NCI-H2227 (cell line): Measurements from ENCODE around the gene SOAT2.
A peak's percentile ranks its signal among the peaks of the same experiment; 100 is the strongest.

Experiments used
- DNase-seq: peaks from one replicate; lab custom pipeline; 2025; ENCODE audit not compliant: unreplicated experiment; lab: John Stamatoyannopoulos, UW

SOAT2 gene

DNA sequence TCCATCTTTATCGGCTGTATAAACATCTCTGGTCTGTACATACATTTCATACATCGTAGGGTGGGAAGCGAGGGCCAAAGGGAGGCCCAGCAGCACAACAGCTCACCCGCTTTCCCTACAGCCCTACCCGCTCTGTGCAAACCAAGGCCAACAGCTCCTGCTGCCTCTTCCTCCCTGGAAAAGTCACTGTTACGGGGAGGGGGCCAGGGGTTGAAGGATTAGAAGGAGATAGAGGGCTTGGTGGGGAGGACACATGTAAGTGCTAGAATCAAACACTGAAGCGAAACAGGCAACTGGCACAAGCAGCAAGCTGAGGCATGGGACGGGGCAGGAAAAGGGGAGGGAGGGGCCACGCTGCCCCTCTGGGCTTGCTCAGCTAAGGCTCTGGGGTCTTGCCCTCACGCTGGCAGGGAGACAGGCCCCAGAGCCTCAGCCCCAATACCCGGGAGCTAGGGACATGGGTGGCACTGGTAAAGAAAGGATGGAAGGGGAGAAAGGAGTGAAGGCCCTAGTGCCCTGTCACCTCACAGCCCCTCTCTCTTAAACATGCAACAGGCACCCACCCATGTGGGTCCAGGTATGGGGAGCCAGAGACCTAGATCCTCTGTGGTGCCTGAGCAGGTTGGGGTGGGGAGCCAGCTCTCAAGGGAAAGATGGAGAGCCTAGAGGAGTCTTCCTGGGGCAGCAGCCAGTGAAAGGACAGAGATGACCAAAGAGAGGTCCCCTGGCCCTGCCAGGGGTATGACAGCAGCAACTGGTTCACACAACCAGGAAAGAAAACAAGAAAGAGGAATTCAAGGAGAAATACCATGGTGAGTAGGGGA lies 38.5 kb upstream of the SOAT2 start:
- no peak for DNase-seq

DNA sequence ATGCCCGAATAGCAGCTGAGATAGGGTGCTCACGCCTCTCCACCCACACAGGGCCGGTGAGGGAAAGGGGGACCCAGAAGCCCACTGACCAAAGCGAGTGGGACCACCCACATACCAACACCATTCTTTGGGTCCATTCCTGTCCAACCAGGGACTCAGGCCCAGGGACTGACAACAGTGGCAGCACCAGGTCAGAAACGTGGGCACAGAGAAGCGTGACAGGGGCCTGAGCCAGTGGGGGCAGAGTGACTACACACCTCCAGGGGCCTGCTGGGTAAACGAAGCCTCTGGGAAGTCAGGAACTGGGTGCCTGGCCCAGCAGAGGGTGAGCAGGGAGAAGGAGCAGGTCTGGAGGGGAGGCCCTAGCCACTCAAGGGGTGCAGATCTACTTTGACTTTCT lies 37.8 kb upstream of the SOAT2 start:
- no peak for DNase-seq

DNA sequence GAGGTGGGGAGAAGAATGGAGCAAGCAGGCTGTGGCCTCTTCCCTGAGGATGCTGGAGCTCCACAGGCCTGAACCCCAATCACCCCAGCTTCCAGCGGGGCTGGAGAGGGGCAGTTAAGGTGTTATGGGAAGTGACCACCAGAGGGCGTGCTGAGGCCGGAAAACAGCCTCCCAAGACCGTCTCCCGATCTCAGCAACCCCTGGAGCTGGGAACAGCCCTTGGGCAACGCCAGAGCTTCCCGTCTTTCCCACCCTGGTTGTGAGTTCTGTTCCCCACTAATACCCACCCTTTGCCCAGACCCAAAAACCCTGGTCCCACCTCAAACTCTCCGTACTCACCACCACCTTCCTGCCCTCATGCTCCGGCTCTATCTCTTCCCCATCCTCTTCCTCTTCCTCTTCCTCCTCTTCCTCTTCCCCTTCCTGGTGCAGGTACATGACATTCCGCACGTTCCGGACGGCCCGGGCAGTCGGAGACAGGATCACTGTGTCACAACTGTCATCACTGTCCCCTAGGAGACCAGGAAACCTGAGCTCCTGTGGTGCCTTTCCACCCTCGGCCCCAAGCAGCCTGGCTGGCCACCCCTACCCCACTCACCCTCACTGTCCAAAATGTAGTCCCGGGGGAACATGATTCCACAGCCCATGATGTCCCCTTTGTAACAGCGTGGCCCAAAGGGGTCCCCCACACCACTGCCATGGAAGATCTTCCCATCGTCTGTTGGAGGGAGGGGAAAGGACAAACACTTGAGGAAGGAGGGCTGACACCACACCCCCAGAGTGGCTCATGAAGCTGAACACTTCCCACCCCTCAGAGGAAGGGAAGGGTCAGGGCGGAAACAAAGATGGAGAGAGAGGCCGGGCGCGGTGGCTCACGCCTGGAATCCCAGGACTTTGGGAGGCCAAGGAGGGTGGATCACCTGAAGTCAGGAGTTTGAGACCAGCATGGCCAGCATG lies 37.0 kb upstream of the SOAT2 start:
- DNase-seq = peak; percentile 71

DNA sequence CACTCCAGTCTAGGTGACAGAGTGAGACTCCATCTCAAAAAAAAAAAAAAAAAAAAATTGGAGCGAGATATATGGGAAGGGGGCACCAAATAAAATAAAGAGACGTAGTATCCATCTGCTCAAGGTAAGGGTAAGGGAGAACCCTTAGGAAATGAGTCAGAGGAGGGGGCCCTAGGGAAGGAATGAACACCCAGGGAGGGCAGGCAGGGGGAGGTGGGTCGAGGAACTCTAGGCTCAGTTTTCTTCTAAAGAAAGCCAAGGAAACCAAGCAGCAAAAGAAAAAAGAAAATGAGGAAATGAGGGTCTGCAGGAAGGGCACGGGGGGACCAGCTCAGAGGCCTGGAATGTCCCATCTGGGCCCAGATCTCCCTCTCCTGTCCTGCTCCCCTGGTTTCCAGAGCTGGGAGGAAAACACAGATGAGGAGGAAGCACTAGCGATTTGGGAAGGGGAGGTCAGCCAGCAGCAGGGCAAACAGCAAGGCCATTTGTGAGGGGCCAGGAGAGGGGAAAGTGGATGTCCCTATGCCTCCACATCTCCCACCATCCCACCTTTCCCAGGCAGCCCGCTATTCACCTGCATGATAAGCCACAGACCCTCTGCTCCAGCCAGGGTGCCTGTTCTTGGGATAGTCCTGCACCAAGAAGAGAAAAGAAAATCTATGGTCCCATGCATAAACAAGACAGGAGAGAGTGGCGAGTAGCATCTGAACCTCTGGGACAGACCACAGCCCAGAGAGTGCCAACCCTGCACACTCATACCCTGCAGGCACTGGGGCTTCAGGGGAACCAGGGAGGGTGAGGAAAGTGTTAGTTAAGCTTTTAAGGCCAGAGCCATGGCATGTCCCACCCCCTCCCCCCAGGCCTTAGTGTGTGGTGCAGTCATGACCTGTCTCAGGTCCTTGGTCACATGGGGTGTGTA lies 36.0 kb upstream of the SOAT2 start:
- DNase-seq = no peak

DNA sequence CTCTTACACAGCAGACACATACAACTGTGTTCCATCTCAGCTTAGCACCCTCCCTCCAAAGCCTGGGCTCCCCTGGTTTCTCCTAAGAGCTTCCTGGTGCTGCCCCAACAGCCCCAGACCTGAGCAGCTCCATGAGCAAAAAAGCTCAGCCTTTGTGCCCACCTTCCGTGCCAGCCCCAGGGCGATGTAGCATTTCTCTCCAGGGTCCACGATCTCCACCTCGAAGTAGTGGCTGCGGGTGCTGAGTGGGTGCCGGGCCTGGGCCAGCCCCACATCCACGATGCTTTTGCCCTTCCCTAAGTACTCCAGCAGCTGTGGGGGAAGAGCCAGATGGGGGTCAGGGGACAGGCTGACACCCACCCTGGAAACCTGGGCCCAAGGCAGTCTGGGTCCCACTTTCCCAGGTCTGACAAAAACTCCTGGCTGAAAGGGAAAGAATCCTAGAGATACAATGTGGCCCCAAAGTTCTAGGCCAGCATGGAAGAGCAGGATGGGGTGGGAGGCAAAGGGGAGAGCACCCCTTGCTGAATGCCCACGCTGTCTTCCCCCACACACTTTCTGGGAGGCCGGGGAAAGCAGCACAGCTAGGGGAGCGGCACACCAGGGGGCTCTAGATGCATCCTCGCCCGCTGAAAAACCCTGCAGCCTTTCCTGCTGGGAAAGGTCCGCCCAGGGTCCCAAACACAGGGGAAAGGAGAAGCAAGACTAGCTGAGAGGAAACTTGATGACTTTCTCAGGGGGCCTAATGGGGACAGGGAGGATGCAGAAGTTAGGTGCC lies 35.1 kb upstream of the SOAT2 start:
- DNase-seq = no peak

DNA sequence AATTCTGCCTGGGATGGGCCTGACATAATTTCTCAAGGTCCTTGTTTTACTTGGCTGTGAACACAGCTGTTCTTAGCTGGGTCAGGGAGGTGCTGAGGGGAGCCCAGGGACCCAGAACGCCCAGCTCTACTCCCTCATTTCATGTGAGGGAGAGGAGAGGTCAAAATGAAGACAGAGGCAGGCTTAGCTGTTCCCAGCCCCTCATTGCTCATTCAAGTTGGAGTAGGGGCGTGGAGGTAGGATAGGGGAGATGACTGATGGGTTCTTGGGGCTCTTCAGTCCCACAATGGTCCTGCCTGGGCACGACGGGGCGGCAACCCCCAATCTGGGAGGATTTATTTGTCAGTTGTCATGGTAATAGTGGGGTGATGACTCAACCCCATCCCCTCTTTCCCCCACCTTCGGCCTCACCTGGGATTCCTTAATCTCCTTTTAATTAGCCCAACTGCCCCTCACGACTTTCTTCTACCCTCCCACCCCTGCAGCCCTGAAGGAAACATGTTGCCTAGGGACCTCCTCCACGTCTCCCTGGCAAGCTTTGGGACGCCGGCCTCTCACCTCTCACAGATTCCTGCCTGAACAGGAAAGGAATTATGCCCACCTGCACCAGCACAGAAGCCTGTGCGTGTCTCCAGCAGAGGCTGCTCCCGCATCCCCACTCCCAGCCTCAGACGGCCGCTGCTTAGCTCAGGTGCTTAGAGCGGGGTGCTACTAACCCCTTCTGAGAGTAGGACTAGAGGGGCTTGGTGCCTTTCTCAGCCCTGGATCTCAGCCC lies 34.3 kb upstream of the SOAT2 start:
- DNase-seq = no peak

DNA sequence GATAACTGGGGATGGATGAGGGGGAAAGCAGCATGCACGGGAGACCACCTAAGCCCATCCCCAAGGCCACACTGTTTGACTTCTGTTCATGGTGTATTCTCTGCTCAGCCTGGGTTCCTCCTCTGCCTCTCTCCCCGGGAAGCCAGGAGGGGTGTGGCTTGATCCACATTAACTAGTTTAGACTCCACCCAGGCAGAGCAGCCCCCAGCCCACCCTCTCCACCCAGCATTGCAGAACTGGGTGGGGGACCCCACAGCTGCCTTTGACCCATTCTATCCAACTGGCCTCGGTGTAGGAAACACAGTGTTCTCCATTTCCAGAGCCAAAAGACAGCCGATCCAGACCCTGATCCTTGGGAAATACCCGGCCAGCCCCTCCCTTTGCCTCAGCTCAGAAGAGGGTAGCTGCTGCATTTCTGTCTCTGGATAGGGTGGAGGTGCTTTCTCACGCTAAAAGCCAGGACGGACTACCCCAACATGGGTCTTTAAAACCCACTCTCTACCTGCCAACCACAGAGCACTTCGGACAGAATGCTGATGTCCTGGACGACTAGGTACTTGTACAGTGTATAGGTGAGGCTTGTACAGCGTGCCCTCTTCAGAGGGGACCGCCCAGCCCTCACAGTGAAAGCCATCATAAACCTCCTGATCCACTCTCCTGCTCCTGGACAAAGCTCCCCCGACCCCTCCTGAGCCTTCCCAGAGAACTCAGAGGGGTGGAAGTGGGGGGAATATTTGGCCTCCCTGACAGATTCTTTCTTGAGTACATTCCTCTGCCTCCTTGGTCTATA lies 33.5 kb upstream of the SOAT2 start:
- DNase-seq = no peak

DNA sequence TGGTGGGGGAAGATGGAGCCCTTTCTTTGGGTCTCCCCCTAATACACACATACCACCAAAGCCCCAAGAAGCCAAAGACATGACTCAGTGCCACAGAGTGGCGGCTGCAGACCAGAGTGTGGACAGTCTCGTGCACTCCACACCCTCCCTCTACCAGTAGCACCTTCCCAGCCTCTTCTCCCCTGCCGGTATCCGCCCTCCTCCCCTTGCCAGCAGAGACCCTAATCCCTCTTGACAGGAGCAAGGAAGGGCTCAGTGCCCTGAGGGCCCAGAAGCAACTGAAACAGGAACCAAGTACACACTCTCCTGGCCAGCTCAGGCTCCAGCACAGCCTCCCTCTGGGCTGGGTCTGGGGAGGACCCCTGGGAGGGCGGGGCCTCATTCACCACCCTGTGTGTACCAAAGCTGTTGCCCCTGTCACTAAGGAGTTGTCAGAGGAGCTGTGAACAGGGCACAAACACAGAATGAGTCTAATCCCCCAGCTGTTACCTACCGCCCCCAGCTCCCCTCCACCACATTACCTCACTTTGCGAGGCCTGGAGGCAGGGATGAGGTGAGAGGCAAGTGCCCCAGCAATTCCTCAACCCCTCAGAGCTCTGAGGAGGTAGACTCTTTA lies 32.3 kb upstream of the SOAT2 start:
- no peak for DNase-seq

DNA sequence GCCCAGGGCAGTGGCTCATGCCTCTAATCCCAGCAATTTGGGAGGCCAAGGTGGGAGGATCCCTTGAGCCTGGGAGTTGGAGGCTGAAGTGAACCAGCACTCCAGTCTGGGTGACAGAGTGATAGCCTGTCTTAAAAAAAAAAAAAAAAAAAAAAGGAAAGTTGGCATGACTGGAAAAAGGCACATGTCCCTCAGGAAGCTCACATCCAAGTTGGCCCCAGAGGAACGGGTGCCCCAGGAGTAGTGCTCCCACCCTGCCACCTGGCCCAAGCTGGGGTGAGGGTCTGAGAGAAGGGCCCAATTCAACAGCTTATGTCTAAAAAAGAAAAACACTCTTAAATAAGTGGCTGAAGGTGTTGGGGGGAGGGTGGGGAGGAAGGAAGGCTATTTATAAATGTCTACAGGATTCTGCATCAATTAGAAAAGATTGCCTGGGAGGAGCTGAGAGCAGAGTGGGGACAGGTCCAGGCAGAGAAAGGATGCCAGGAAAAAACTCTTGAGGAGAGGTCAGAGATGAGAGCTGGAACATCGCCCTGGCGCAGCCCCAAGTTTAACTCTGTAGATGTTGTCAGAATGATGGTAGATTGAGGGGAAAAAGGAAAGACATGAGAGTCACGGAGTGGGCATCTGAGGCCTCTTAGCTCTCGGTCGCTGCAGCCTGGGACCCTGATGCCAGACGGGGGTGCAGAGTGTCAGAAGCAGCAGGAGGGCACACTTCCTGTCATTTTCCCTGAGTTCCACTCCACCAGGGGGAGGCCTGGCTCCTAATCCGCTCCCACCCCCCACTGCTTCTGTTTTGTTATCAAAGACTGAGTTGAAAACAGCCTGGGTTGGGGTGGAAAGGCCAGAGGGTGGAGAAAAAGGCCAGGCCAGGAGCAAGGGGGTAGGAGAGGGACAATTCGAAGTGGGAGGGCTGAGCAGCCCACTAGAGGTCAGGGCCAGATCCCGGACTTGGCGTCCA lies 31.4 kb upstream of the SOAT2 start:
- DNase-seq = peak; percentile 51

DNA sequence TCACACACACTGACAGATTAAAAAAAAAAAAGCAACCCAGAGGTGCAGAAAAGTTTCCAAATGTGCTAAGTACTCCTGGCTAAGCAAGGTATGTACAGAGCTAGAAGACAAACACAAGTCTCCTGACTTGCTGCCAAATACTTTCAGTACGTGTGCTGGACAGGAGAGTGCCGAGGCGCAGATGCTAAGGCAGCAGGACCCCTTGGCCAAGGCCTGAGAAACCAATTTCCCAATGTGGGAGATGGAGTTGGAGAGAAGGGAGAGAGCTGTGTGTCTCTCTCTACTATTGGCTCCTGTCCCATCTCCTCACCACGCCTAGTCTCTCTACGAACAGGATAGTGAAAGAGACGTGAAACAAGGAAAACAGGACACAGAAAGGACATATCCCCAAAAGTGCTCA lies 29.4 kb upstream of the SOAT2 start:
- no peak for DNase-seq

DNA sequence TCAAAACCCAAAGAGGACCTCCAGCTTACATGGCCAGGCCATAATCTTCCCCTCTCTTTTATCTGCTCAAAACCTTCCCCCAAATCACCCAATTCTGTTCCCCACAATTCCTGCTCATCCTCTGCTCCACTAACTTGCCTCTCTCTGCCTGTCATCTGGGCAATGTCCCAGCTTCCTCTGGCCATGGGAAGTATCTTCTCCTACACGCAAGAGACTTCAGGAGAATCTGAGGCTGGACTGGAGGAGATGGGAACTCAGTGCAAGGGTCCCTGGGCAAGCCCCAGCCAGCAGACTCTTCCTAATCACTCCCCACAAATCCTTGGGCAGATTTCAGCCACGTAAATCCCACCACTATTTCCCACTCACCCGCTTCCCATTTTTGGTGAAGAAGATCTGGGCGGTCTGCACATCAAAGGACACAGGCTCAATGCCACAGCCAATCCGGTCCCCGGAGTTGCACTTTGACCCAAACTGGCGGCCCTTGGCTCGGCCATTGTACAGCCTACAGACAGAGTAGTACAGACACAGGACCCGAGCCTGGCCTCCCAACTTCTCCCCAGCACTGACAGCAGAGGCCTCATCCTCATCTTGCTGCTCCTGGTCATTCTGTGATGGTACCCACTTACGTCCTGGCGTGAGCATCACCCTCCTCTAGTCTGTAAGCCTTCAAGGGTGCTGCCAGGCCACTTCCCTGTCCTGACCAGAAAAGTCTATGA lies 28.8 kb upstream of the SOAT2 start:
- DNase-seq = no peak

DNA sequence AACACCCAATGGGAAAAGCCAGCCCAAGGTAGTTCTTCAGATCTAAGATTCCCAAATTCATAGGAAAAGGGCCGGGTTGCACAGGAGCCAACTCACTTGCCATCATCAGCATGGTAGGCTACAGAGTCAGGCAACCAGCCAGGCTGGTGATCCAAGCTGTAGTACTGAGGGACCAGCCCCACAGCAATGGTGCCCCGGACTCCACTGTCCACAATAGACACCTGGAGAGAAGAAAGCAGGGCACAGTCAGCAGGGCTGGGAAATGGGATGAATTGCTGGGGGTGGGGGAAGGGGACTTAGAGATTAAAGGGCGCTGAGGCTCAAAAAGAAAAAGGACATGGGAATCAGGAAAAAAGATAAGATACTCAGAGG lies 28.3 kb upstream of the SOAT2 start:
- no peak for DNase-seq

DNA sequence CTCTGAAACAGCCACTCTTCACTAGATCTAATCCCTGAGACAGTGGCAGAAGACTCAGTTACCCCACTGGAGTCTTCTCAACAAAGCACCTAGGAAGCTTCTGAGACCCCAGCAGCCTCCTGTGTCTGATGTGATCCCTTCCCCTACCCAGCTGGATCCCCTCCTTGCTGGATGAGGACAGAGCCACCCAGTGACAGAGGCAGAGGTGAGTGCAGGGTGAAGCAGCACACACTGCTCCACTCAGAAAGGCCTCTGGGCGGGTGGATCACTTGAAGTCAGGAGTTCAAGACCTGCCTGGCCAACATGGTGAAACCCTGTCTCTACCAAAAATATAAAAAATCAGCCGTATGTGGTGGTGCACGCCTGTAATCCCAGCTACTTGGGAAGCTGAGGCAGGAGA lies 26.8 kb upstream of the SOAT2 start:
- DNase-seq = no peak

DNA sequence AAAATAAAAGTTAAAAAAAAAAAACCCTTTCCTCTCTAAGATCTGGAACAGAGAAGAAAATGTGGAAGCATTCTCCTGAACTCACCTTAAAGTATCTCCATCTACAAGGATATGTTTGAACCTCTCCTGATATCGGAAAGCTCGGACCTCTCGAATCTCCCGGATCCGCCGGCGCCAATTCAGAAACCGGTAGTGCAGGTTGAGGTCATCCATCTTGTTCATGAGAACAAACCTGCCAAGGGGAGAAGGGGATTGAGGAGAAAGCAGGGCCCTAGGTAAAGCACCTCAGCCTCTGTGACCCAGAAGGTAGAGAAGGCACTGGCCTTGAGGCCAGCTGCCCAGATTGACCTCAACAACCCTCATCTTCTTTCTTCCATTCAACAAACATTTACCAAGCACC lies 26.3 kb upstream of the SOAT2 start:
- no peak for DNase-seq

DNA sequence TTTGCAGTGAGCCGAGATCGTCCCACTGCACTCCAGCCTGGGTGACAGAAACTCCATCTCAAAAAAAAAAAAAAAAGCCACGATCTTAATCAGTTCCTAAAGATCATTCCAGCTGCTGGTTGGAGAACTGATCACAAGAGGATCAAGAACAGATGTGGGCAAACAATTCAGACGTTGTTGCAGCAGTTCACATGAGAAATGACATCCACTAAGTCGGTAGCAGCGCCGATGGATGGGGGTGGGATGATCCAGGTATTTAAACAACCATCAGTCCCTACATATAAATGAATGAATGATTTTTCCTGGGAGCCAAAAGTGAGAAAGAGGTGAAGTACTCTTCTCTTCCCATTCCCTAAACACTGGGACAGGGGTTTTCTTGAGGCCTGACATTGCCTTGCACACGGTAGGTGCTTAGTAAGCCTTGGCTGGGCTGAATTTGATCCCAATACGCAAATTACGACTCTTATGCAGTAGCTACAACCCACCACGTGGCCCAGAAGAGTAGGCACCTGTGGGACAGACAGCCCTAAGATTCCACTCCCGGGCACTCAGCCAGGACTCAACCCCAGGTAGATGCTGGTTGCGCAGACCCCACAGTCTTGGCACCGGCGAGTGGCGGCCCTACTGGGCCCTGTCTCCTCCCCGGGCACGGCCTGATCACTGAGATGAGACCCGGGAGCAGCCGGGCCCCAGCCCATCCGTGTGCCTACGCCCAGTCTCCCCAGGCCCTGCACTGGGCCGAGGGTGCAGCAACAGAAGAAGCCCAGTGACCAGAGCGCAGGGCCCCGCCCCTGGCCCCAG lies 24.7 kb upstream of the SOAT2 start:
- peak; percentile 50 for DNase-seq
